Nephron (organoid): ENCODE results near the gene ADM5.

Source experiments
- H3K27ac Mint-ChIP-seq, 3 experiments: 2 replicates each; pipeline ENCODE4 v1.8.0; 2020; ENCODE audit warnings: mixed read lengths in 3 of 3, mild to moderate bottlenecking in 2 of 3, moderate library complexity in 1 of 3
- H3K27me3 Mint-ChIP-seq: 2 replicates; pipeline ENCODE4 v1.8.0; 2021; ENCODE audit warnings: low read depth, mild to moderate bottlenecking, moderate library complexity, mixed read lengths
- H3K36me3 Mint-ChIP-seq: 2 replicates; pipeline ENCODE4 v1.8.0; 2020; ENCODE audit warnings: low read depth, mixed read lengths
- H3K4me1 Mint-ChIP-seq: 2 replicates; pipeline ENCODE4 v1.8.0; 2020; ENCODE audit warnings: mixed read lengths
- H3K4me3 Mint-ChIP-seq, 3 experiments: 2 replicates each; pipeline ENCODE4 v1.8.0; 2020; ENCODE audit warnings: mild to moderate bottlenecking in 3 of 3, mixed read lengths in 3 of 3, moderate library complexity in 2 of 3
- H3K9me3 Mint-ChIP-seq: 2 replicates; pipeline ENCODE4 v1.8.0; 2020; ENCODE audit warnings: mixed read lengths
- CTCF ChIP-seq, 3 experiments: fragments of 200-600 bp; sonication (generic); IDR thresholded peaks; one replicate each; pipeline ENCODE4 v1.5.0; 2021; ENCODE audit warnings: antibody characterized with exemption in 3 of 3; ENCODE audit not compliant: unreplicated experiment in 3 of 3

ADM5 gene

GRCh38 chr19:49652551-49653465 is 36.6 kb upstream of the ADM5 start:
- Mint-ChIP-seq H3K27ac (no peak overlapping the region), H3K9me3 (no peaks in the 10 kb centered on the region), H3K27me3 (peaks cover 3% of the 10 kb centered on the region), H3K36me3 (peaks cover 45% of the 10 kb centered on the region), H3K4me3 (no peak overlapping the region), H3K4me1 (no peaks in the 10 kb centered on the region)
- no peak for TF ChIP-seq CTCF (IDR thresholded peaks at IDR 0.05; ENCODE audit: unreplicated experiment in 3 of 3)

- no peaks in the 10 kb centered on the region for H3K4me1 Mint-ChIP-seq
- peaks cover 3% of the 10 kb centered on the region for H3K27me3 Mint-ChIP-seq
- no peak for TF ChIP-seq CTCF (IDR thresholded peaks at IDR 0.05; ENCODE audit: unreplicated experiment in 3 of 3)
- H3K9me3 Mint-ChIP-seq, result no peaks in the 10 kb centered on the region
- no peak overlapping the region for H3K27ac Mint-ChIP-seq
- peaks cover 46% of the 10 kb centered on the region for H3K36me3 Mint-ChIP-seq
- no peak overlapping the region for H3K4me3 Mint-ChIP-seq
Observed at GRCh38 chr19:49653466-49653806, 36.0 kb upstream of the ADM5 start.

GRCh38 chr19:49654581-49654980 is 34.8 kb upstream of the ADM5 start:
- no peak for TF ChIP-seq CTCF (IDR thresholded peaks at IDR 0.05; ENCODE audit: unreplicated experiment in 3 of 3)
- peaks cover 3% of the 10 kb centered on the region for H3K27me3 Mint-ChIP-seq
- peaks cover 48% of the 10 kb centered on the region for H3K36me3 Mint-ChIP-seq
- no peak overlapping the region for H3K4me3 Mint-ChIP-seq
- H3K9me3 Mint-ChIP-seq, result no peaks in the 10 kb centered on the region
- H3K27ac Mint-ChIP-seq, result no peak overlapping the region
- H3K4me1 Mint-ChIP-seq, result no peaks in the 10 kb centered on the region

GRCh38 chr19:49655570-49656455 is 33.6 kb upstream of the ADM5 start:
- peaks cover 3% of the 10 kb centered on the region for H3K27me3 Mint-ChIP-seq
- TF ChIP-seq CTCF (IDR thresholded peaks at IDR 0.05; ENCODE audit: unreplicated experiment in 3 of 3), result no peak
- no peaks in the 10 kb centered on the region for H3K9me3 Mint-ChIP-seq
- no peak overlapping the region for H3K4me3 Mint-ChIP-seq
- no peaks in the 10 kb centered on the region for H3K4me1 Mint-ChIP-seq
- H3K27ac Mint-ChIP-seq, result no peak overlapping the region
- H3K36me3 Mint-ChIP-seq, result peaks cover 54% of the 10 kb centered on the region

- Mint-ChIP-seq H3K9me3 (no peaks in the 10 kb centered on the region), H3K4me1 (no peaks in the 10 kb centered on the region), H3K36me3 (peaks cover 55% of the 10 kb centered on the region), H3K27me3 (peaks cover 3% of the 10 kb centered on the region), H3K4me3 (no peak overlapping the region), H3K27ac (no peak overlapping the region)
- TF ChIP-seq CTCF (IDR thresholded peaks at IDR 0.05; ENCODE audit: unreplicated experiment in 3 of 3), result no peak
Observed at GRCh38 chr19:49656456-49657109, 32.8 kb upstream of the ADM5 start.
